H4 (cell line): ENCODE results near the gene GRID2. TPM values are rescaled to one million over a fixed set of nuclear protein-coding genes. Genes with fewer than 3 reads are reported as not detected.

ENCODE experiments used
- DNase-seq: peaks from one replicate; pipeline ENCODE4 v3.0.0-alpha.2; 2015; ENCODE audit warnings: low spot score
- total RNA-seq: library from RNA; depleted of rRNA; stranded (reverse); fragments of >200 nt; shearing (Covaris generic); gene quantifications from 2 replicates; pipeline ENCODE4 v1.2.3, GENCODE V29; 2014

Gene GRID2
- total RNA-seq, 1 experiment from 2014 or later = 0.72 TPM

DNA sequence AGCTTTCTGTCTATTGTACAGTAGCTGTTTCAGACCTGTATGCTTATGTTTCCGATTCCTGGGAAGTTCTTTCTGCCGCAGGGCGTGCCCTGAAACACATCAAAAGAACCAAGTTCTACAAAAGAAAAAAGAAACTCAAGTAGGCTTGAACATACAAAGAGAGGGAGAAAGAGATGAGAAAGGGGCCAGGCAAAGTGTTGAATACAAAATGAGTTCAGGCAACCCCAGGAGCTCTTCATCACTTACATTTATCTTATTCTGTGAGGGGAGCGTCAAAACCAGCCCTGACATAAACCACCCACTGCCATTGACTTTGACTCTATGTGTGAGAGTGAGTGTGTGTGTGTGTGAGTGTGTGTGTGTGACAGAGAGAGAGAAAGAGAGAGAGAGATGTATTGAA, 1498.3 kb downstream of the GRID2 start:
- no peak for DNase-seq

DNA sequence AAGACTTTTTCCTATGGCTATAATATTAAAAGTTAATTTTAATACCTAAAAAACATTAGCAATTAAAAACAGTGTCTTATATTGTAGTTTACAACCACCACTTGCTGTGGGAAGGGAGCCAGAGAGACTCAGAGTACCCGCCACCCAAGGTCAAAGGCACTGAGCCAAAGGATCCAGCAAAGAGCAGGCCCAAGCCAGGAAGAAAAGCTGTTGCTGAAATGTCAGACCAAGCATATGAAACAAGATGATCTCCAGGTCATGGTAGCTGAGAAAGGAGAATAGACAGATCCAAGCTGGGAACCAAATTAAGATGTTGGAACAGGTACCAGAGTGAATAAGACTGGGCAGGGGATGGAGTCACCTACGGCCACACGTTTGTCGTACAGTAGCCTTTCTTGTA, 1506.0 kb downstream of the GRID2 start:
- no peak for DNase-seq

DNA sequence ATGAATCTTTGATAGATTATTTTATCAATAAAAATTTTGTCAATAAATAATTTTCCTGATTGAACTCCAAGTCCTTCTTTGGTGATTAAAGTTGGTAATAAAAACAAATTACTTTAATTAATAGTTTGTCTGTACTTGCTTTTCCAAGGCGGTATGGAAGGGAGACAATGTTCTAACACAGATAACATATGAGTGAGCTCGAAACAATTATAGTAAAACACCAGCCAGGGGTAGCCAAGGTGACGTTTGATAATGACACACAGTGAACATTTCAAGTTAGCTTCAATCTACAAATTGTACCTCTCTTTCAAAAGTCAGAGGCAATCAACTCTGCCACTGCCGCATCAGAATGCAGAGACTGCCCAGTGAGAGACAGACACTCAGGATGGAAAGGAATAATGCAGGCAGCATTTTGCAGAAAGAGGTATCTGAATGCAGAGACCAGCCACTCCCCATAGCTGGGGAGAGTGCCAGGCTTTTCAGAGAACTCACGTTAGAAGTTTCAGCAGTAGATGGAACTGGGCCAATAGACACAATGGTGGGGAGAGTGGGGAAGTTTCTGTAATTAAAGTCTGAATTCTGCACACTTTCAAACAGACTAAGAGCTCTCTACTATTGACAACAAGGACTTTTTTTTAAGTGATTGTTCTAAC, 1506.7 kb downstream of the GRID2 start:
- peak; percentile 11 for DNase-seq

DNA sequence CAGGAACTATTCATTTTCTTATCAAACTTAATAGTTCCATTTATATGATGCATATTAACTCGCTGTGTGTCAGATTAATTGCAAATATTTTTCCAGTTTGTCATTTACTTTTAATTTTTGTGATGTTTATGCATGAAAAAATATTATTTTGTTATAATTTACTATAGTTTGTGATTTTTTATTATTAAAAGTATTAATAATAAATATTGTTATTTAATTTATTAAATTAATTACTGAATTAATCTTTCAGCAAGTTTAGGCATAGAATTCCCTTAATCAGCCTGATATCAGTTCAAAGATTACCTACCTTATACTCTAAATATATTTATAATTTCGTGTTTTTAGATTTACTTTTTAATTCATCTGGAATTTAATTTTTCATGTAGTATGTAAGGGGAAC, 1509.3 kb downstream of the GRID2 start:
- no peak for DNase-seq

DNA sequence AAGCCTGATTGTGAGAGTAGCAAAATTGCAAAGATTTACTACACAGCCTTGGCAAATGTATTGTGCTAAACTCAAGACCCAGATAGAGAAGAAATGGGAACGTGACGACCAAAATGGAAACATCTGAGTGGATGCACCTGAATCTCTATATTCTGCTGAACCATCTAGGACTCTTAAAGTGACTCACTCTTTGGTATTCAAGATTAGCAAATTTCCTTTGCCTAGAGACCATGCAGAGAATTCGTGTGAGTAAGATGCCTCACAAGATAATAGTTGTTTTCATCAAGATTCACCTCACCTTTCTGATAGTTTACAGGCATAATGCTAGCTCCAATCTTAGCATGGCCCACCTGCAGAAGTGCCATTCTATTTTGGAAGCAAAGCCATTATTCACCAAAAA, 1510.4 kb downstream of the GRID2 start:
- DNase-seq = no peak

DNA sequence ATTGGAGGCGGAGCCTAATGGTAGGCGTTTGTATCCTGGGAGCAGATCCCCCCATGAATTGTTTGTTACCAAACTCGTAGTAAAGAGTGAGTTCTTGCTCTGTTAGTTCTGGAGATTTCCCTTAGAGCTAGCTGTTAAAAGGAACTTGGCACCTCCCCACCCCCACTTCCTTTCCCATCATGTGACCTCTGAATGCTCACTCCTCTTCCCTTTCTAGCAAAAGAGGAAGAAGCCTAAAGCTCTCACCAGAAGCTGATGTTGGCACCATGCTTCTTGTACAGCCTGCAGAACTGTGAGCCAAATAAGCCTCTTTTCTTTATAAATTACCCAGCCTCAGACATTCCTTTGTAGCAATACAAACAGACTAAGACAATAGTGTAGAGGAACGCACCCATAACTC, 1511.0 kb downstream of the GRID2 start:
- DNase-seq = no peak
